GF-D8 (cell line): ENCODE data around the gene METTL6.
"Not testable (repeated sequence)": the region's sequence is repeated elsewhere in the genome, so short reads cannot be mapped to it uniquely, and the experiment has no call there.

Source experiments
- DNase-seq: peaks from one replicate; lab custom pipeline; 2025; lab: John Stamatoyannopoulos, UW

METTL6 gene

DNA sequence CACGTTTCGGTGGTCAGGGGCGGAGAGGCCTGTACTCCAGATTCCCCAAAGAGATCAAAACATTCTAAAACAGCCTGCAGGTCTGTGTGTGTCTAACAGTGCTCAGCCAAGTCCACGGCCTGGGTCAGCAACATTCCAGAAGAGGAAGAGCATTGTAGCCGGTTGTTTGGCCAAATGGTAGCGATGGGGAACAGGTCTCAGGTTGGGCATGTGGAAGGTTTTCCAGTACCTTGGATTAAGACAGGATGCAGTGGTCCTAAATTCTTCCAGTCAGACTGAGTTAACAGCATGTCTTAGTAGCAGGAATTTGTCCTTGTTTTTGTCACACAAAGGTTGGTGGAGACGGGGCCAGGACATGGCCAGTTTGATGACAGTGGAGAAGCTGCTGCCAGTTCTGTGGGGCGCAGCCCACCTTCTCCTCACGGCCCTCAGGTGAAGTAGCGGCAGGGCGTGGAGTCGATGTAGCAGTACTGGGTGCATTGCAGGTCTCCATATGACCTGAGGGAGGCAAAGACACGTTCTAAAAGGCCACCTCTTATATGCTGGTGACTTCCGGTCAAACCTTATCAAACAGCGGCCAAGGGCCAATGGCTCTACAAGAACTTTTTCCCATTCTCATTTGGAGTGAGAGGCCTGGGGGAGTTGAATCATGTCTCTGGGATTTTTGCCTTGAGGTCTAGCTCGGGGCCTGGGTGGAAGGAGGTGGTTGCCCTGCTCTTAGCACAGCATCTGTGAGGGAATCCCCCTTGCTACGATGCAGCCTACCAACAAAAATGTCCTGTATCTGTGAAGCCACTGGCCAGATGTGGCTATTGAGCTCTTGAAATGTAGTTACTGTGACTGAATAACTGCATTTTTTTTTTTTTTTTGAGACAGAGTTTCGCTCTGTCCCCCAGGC is 24.1 kb upstream of the METTL6 start:
- no peak for DNase-seq

DNA sequence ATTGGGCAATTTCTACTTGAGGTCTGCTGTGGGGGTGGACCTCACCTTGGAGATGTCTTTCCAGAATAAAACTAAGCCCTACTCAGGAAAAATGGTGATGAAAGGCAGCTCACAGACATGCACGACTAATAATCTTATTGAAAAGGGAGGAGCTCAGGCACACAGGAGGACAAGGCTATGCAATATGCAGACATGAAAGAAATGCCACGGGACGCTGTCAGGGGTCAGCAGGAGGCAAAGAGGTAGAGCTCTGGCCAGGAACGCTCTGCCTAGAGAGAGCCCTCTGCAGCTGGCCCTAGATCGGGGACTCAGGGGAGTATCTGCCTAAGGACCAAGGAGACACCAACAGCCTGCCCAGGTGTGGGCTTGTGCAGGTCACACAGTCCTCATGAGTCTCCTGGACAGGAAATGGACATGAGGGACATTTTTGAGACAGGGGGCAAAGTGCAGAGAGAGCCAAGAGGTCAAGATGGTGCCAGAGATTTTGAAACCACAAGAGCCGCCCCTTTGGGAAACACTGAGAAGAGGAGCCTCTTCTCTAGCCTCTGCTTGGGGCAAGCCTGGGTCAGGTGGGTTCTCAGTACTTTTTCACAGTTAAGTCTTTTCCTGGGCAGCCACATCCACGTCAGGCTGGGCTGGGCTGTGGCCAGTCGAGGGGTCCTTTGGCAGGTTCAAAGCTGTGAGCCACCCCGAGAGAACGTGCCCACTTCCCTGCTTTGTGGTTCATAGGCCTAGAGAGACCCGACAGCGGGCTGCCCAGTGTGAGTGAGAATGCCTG is 23.3 kb upstream of the METTL6 start:
- DNase-seq = no peak

DNA sequence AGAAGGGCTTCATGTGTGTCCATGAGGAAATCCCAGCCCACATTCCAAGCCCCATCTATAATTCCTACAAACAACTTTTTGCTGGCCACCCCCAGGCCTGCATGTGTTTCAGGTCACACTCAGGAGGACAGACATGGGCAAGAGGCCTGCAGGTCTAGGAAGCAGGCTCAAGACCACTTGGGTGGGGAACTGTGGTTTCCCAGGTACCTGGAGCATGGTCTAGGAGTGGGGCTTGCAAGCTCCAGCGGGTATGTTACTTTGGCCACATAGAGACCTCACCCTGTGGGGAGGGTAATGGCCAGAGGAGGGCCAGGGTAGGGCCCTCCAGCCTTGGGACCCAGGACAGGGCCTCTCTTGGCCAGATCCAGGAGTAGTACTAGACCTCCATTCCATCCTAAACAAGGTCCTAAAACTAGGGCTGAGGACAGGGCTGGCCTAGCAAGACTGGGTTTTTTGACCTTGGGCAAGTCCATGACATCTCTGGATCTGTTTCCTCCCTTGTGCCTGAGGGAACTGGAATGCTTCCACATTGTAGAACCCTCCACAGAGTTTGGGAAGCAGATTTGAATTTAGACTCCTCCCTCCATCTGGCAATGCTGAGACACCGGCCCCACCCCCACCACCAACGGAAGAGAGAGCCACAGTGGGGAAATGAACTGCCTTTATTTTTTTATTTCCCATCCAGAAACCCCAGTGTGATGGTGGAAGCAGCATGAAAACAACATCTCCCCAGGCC is 22.3 kb upstream of the METTL6 start:
- no peak for DNase-seq

- no peak for DNase-seq
These were observed 16.6 kb upstream of the METTL6 start for GRCh38 chr3:15443826-15444524.

DNA sequence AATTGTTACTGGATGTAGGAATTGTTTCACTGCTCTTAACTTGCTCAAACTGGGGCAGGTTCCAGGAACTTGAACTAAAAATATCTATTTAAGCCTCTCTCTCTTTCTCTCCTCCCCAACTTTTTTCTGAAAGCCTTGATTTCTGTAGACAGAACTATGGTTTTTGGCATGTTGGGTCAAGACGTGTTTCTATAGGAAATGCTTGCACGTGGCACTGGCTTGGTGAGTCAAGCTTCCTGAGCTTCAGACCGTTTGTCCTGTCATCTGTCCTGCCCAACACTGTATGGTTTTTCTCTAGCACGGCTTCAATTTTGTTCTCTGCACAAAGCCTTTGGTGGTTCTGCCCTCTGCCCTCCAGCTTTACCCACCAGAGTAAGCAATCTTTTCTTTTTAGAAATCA is 13.5 kb upstream of the METTL6 start:
- no peak for DNase-seq

DNA sequence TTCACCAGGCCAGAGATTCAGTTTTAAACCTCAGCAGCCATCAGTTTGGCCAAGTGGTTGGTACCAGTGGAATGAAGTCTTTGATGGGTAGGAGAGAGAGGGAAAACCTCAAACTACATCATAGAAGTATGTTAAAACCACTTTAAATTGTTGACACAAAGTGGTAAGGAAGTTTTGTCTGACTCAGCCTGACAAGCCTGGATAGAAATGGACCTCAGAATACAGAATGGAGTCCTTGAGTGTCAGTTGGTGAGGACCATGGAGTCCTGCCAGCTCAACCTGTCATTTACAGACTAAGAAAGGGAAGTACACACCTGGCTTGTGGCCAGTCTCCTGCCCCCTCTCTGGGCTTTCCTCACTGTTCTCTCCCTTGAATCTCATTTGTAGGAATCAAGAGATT is 12.1 kb upstream of the METTL6 start:
- DNase-seq = no peak

DNA sequence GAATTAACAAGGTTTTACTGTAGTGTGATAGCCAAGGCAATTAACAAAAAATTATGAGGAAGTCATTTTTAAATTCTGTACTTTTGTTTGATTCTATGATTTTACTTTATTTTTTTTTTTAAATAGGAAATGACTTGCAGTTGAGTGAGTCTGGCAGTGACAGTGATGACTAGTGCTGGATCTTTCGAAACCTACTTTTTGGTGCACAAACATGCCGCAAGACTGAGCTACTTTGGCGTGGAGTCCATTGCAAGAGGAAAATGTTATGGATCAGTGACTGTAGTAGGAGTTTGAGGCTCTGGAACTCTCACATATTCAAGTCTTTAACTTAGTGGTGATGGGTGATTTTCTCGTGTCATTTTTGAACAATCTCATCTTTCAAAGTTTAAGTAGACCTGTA is 11.6 kb upstream of the METTL6 start:
- DNase-seq = peak; percentile 36

- no peak for DNase-seq
These were observed 8.9 kb upstream of the METTL6 start for GRCh38 chr3:15436246-15436645.

GRCh38 chr3:15434756-15435155 is 7.4 kb upstream of the METTL6 start:
- no peak for DNase-seq

DNA sequence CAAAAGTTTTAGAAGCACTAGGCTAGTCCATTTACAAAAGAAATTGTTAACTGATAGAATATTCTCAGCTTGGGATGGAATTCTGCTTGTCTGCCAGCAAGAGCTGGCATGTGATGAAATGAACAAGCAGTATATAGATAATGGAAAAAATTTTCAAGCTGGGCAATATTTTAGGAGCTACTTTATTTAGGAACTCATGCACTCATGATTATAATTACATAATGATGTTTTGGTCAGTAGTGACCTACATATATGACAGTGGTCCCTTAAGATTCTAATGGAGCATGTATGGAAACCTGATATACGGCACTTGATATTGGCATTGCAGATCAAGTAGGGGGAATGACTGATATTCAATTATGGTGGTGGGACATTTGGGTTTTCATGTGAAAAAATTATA is 6.2 kb upstream of the METTL6 start:
- no peak for DNase-seq

- DNase-seq = no peak
These were observed 4.0 kb upstream of the METTL6 start for GRCh38 chr3:15431256-15431837.

- DNase-seq = no peak
These were observed 3.3 kb upstream of the METTL6 start for GRCh38 chr3:15430624-15431023.

- no peak for DNase-seq
These were observed 1.7 kb upstream of the METTL6 start for GRCh38 chr3:15429080-15429479.

- DNase-seq = no peak
These were observed 1.2 kb upstream of the METTL6 start for GRCh38 chr3:15428539-15428938.

- DNase-seq = no peak
These were observed 637 bp upstream of the METTL6 start for GRCh38 chr3:15427981-15428380.

DNA sequence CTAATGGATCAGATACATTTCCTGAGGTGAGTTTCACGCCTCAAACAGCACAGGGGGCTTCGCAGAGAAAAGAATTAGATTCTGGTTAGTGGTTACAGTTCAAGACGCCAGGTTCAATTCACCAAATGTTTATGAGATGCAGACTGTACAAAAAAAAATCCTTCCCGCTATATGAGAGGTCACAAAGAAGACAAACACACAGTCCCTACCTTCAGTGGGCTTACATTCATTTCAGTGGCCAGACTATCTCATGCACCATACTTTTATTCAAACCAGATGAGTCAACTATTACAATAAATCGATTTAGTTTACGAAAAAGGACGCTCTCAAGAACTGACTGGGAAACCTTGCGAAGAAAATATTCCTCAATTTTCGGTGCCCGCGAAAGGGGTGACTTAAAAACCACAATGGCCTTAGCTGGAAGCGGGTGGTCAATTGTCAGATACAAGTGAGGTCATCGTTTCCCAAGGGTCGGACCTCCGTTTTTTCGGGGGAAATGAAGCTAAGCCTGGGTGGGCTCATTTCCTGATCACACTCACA is 695 bp downstream of the METTL6 start:
- DNase-seq = no peak

GRCh38 chr3:15420871-15421270 is 6.5 kb downstream of the METTL6 start:
- DNase-seq = no peak

DNA sequence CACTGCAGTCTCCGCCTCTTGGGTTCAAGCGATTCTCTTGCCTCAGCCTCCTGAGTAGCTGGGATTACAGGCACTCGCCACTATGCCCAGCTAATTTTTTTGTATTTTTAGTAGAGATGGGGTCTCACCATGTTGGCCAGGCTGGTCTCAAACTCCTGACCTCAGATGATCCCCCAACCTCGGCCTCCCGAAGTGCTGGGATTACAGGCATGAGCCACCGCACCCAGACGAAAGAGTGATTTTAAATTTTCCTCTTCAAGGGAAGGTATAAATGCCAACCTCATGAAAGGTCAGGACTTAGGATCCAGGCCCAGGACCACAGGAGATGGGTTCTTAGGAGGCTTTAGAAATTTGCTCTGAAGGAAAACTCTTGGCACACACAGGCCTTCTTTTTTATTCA is 16.4 kb downstream of the METTL6 start:
- DNase-seq = not testable (repeated sequence)

DNA sequence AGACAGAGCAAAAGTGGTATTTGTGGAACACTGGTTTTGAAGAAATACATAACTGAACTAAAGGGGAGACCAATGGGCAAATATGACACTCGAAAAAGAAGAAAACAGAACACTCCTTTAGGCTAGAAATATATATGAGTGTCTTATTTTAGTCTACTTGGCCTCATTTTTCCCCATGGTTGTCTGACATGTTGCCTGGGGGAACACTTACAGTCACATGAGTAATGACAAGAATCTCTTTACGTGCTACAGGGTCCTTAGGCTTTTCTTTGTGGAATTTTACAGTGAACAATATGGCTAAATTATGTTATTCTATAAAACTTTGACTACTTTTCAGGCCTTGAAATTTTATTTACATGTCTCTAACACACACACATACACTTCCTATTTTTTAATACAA is 17.6 kb downstream of the METTL6 start:
- no peak for DNase-seq

DNA sequence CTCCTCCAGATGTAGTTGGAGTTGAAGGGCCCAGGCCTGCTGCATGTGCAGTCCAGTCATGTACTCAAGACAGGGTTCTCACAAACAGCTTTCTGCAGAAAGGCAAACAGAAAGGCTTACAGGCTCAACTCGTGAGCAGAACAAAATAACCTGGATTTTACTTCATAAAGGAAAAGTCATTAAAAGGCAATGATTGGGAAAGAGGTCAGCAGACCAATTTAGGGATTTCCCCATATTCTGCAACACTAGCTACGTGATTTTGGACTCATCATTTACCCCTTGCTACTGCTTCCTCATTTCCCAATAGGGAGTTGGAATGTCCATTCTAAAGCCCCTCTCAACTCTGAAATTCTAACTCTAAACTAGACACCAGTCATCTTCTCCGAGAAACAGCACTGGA is 18.1 kb downstream of the METTL6 start:
- DNase-seq = no peak

GRCh38 chr3:15405448-15406050 is 21.8 kb downstream of the METTL6 start:
- DNase-seq = no peak
